ENCODE data around the gene TRAF4. TPM values are rescaled to one million over a fixed set of nuclear protein-coding genes. Genes with fewer than 3 reads are reported as not detected.
"Not testable (repeated sequence)": the region's sequence is repeated elsewhere in the genome, so short reads cannot be mapped to it uniquely, and the experiment has no call there.

TRAF4 gene
- total RNA-seq, 1 donor from 2014 or later, result 3.5 TPM

- intact Hi-C loops (cut with micrococcal nuclease), result no loop called here
- H3K4me3 ChIP-seq, result no peak overlapping the region
- H3K4me1 ChIP-seq, result peaks cover 16% of the 10 kb centered on the region
- no peak for DNase-seq
- H3K27me3 ChIP-seq (ENCODE audit: low read depth), result no peaks in the 10 kb centered on the region
- H3K27ac ChIP-seq (replicated peaks), result peak overlapping the region; percentile 45
- no peaks in the 10 kb centered on the region for H3K36me3 ChIP-seq
- no peaks in the 10 kb centered on the region for H3K9me3 ChIP-seq (replicated peaks)
- no peak for TF ChIP-seq CTCF (IDR thresholded peaks at IDR 0.05; ENCODE audit: borderline replicate concordance)
These were observed 33.4 kb downstream of the TRAF4 start for GRCh38 chr17:28777178-28777577.

GRCh38 chr17:28779601-28780000, 35.8 kb downstream of the TRAF4 start:
- H3K9me3 ChIP-seq (replicated peaks); intact Hi-C loops (cut with micrococcal nuclease); DNase-seq; H3K27ac ChIP-seq (replicated peaks); H3K27me3 ChIP-seq (ENCODE audit: low read depth); H3K4me3 ChIP-seq; H3K36me3 ChIP-seq: not testable (repeated sequence)
- peaks cover 16% of the 10 kb centered on the region for H3K4me1 ChIP-seq

GRCh38 chr17:28783161-28783560, 39.4 kb downstream of the TRAF4 start:
- Histone ChIP-seq H3K27me3 (ENCODE audit: low read depth) (no peaks in the 10 kb centered on the region), H3K27ac (replicated peaks) (no peak overlapping the region), H3K4me3 (no peak overlapping the region), H3K36me3 (peaks cover 4% of the 10 kb centered on the region), H3K9me3 (replicated peaks) (no peaks in the 10 kb centered on the region), H3K4me1 (no peaks in the 10 kb centered on the region)
- intact Hi-C loops (cut with micrococcal nuclease), result no loop called here
- DNase-seq, result no peak
- no peak for TF ChIP-seq CTCF (IDR thresholded peaks at IDR 0.05; ENCODE audit: borderline replicate concordance)

- no peak for DNase-seq
- H3K27ac ChIP-seq (replicated peaks), result no peak overlapping the region
- H3K9me3 ChIP-seq (replicated peaks), result no peaks in the 10 kb centered on the region
- intact Hi-C loops (cut with micrococcal nuclease), result no loop called here
- H3K4me3 ChIP-seq, result no peak overlapping the region
- peaks cover 4% of the 10 kb centered on the region for H3K36me3 ChIP-seq
- no peaks in the 10 kb centered on the region for H3K27me3 ChIP-seq (ENCODE audit: low read depth)
- TF ChIP-seq CTCF (IDR thresholded peaks at IDR 0.05; ENCODE audit: borderline replicate concordance), result no peak
- H3K4me1 ChIP-seq, result no peaks in the 10 kb centered on the region
These were observed 44.3 kb downstream of the TRAF4 start for GRCh38 chr17:28788100-28788499.

- Histone ChIP-seq H3K4me3 (no peak overlapping the region), H3K4me1 (peaks cover 10% of the 10 kb centered on the region), H3K36me3 (peaks cover 2% of the 10 kb centered on the region), H3K9me3 (replicated peaks) (no peaks in the 10 kb centered on the region), H3K27ac (replicated peaks) (no peak overlapping the region), H3K27me3 (ENCODE audit: low read depth) (no peaks in the 10 kb centered on the region)
- intact Hi-C loops (cut with micrococcal nuclease), result no loop called here
- TF ChIP-seq CTCF (IDR thresholded peaks at IDR 0.05; ENCODE audit: borderline replicate concordance), result no peak
- no peak for DNase-seq
These were observed 49.3 kb downstream of the TRAF4 start for GRCh38 chr17:28792877-28793661.

- H3K4me1 ChIP-seq; intact Hi-C loops (cut with micrococcal nuclease); H3K4me3 ChIP-seq; H3K9me3 ChIP-seq (replicated peaks); DNase-seq; H3K27me3 ChIP-seq (ENCODE audit: low read depth); H3K36me3 ChIP-seq; H3K27ac ChIP-seq (replicated peaks): not testable (repeated sequence)
These were observed 51.1 kb downstream of the TRAF4 start for GRCh38 chr17:28794846-28795441.

Data from left ventricle myocardium inferior (tissue), 1 donor.